ENCODE results near the gene ITGB2. TPM values are rescaled to one million over a fixed set of nuclear protein-coding genes. Genes with fewer than 3 reads are reported as not detected.

The ITGB2 gene
- total RNA-seq, 1 donor from 2014 or later: 468 TPM

DNA sequence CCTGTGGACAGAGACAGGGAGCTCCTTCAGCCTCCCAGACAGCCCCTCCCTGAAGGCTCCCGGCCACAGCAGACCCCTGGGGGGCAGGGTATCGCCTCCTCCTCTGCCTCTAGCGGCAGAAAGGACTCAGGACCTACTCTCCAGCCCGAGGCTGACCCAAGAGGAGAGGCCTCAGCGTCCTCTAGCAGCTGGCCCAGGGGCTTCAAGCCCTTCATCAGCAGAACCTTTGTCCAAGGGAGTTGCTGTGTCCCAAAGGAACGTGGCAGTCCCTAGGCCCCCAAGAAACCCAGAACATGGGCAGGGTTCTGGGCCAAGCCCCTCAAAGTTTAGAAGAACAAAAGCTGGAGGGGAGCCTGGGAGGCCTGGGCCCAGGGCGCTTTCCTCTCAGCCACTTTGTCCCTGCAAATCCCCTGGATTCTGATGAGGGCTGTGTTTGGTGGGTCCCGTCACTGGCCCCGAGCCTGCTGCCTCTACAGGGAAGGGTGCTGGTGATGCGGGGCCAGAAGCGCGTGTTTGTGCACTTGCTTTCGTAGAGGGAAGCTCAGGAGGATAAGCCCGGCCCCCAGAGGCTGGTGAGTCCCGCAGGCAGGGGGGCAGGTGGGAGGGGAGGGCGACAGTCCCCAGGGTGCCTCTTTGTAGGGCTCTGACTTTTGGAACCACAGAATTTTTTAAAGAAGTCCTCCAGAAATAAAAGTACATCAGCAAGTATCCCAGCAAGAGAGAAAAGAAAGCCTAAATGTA is 13.3 kb downstream of the ITGB2 start:
- TF ChIP-seq, protein P1, sequence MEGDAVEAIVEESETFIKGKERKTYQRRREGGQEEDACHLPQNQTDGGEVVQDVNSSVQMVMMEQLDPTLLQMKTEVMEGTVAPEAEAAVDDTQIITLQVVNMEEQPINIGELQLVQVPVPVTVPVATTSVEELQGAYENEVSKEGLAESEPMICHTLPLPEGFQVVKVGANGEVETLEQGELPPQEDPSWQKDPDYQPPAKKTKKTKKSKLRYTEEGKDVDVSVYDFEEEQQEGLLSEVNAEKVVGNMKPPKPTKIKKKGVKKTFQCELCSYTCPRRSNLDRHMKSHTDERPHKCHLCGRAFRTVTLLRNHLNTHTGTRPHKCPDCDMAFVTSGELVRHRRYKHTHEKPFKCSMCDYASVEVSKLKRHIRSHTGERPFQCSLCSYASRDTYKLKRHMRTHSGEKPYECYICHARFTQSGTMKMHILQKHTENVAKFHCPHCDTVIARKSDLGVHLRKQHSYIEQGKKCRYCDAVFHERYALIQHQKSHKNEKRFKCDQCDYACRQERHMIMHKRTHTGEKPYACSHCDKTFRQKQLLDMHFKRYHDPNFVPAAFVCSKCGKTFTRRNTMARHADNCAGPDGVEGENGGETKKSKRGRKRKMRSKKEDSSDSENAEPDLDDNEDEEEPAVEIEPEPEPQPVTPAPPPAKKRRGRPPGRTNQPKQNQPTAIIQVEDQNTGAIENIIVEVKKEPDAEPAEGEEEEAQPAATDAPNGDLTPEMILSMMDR (IDR thresholded peaks at IDR 0.05): no peak
- ATAC-seq (no peak), DNase-seq (no peak)
- Histone ChIP-seq H3K9me3 (no peaks in the 10 kb centered on the region), H3K4me3 (peak overlapping the region; percentile 28), H3K27me3 (ENCODE audit: low read depth) (no peaks in the 10 kb centered on the region), H3K4me1 (peaks cover 68% of the 10 kb centered on the region), H3K27ac (peak overlapping the region; percentile 46), H3K36me3 (peaks cover 21% of the 10 kb centered on the region)
- intact Hi-C loops (cut with DNase I): no loop called here

DNA sequence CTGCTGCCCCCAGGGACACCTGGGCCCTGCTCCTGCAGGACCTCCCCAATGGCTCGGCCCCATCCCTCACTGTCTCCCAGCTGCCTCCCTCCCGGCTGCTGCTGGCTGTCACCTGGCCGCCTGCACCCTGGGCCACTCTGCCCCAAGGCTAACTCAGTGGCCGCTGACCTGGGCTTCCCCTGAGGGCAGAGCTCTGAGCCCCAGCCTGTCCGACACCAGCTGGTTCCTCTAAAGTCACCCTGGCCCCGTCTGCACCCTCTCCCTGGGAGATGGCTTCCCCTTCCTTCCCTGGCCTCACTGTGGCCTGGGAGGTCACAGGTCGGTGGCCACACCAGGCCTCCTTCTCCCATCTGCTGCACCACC is 15.0 kb downstream of the ITGB2 start:
- Histone ChIP-seq H3K9me3 (no peaks in the 10 kb centered on the region), H3K27me3 (ENCODE audit: low read depth) (no peaks in the 10 kb centered on the region), H3K4me3 (no peak overlapping the region), H3K36me3 (peaks cover 37% of the 10 kb centered on the region), H3K27ac (no peak overlapping the region), H3K4me1 (peaks cover 53% of the 10 kb centered on the region)
- intact Hi-C loops (cut with DNase I): no loop called here
- ATAC-seq (peak in 1 of 2 donors; percentile 39), DNase-seq (no peak)
- TF ChIP-seq, protein P1 (IDR thresholded peaks at IDR 0.05): no peak

DNA sequence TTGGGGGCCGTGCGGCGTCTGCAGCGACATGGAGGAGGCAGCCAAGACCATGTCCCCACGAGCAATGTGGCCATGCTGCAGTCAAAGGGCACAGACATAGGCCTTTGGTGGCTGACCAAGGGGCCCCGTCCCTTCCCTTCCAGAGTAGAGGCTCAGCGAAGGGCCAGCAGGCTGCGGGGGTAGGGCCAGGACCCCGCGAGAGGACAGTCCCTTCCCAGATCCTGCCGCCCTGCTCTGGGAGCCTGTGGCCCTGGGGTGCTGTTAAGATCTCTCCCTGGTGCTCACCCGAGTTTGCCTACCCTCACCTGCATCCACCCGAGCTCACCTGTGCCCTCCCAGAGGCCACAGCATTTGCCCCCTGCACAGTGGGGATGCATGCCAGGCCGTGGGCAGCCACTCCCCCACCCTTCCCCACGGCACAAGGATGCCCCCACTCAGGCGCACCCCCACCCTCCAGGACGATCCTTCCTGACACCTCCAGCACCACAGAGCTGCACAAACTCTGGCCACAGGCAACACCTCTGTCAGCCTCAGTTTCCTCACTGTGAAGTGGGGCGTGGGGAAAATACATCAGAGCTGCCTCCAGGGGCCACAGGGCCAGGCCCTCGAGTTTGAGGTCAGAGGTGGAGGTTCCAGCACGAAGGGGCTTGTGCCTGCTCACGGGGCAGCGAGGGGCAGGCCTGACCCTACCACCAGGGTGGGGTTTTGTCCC is 15.5 kb downstream of the ITGB2 start:
- peaks cover 47% of the 10 kb centered on the region for H3K4me1 ChIP-seq
- peaks cover 42% of the 10 kb centered on the region for H3K36me3 ChIP-seq
- H3K4me3 ChIP-seq: no peak overlapping the region
- H3K27ac ChIP-seq: no peak overlapping the region
- ATAC-seq: no peak
- no peak for DNase-seq
- H3K27me3 ChIP-seq (ENCODE audit: low read depth): no peaks in the 10 kb centered on the region
- TF ChIP-seq, protein P1 (IDR thresholded peaks at IDR 0.05): no peak
- intact Hi-C loops (cut with DNase I): no loop called here
- H3K9me3 ChIP-seq: no peaks in the 10 kb centered on the region

DNA sequence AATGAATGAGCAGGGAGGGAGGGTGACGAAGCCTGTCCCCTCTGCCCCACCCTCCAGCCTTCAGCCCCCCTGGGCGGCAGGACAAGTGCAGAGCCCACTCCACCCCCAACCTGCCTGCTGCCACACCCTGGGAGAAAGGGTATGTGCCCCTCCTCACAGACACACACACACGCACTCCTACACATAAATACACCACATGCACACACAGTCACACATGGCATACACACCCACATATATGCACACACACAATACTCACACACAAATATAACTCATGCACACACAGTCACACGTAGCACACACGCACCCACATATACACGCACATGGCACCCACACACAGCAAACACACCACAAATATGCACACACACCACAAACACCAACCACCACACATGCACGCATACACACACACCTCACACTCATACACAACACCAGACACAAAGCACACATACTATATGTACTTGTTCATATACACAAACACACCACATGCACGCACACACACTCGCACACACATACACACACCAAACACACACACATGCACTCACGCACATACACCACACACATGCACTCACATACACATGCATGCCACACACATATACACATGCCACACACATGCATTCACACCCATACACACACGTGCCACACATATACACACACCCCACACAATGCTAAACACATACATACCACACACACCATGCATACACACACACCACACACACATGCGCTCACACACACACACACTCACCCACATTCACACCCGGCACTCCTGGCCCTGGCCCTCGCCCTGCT is 16.4 kb downstream of the ITGB2 start:
- ATAC-seq (no peak), DNase-seq (no peak)
- no peak overlapping the region for H3K27ac ChIP-seq
- H3K4me1 ChIP-seq: peaks cover 41% of the 10 kb centered on the region
- TF ChIP-seq, protein P1 (IDR thresholded peaks at IDR 0.05): no peak
- no peaks in the 10 kb centered on the region for H3K27me3 ChIP-seq (ENCODE audit: low read depth)
- no peak overlapping the region for H3K4me3 ChIP-seq
- H3K9me3 ChIP-seq: no peaks in the 10 kb centered on the region
- intact Hi-C loops (cut with DNase I): no loop called here
- peaks cover 47% of the 10 kb centered on the region for H3K36me3 ChIP-seq

DNA sequence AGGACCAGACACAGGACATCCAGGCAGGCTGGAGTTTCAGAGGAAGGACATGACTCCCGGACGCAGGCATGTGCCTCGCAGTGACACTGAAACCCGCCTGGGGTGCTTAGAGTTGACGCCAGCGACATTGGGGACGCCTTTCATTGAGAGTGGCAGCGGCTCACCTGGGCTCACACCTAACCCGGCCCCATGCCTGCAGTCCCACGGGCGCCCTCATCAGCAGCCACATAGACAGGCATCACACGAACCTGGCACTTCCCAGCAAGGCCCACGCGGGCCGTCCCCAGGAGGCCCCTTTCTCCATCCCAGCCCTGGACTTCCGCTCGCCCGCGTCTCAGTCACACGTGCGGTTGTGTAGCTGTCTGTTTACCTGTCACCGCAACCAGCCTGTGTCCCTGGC is 17.0 kb downstream of the ITGB2 start:
- intact Hi-C loops (cut with DNase I): no loop called here
- Histone ChIP-seq H3K36me3 (peaks cover 53% of the 10 kb centered on the region), H3K27ac (no peak overlapping the region), H3K4me3 (no peak overlapping the region), H3K9me3 (no peaks in the 10 kb centered on the region), H3K4me1 (peaks cover 35% of the 10 kb centered on the region), H3K27me3 (ENCODE audit: low read depth) (no peaks in the 10 kb centered on the region)
- DNase-seq (peak; percentile 37), ATAC-seq (no peak)
- TF ChIP-seq, protein P1 (IDR thresholded peaks at IDR 0.05): no peak

Measured in lower lobe of right lung (tissue), 2 donors.